HCT116 (cell line): ENCODE results near the gene MBD5. TPM values are rescaled to one million over a fixed set of nuclear protein-coding genes. Genes with fewer than 3 reads are reported as not detected.

Experiments used
- ATAC-seq: fragments of 200-7000 bp; cut with Tn5 transposase; 2 replicates; pipeline ENCODE4 v1.9.1; 2020; ENCODE audit warnings: mild to moderate bottlenecking, moderate library complexity
- BruUV-seq: library from RNA; stranded (reverse); fragments of 400-500 nt; replicated peaks from 2 replicates; lab custom pipeline; 2021; lab: Mats Ljungman, UMichigan
- CTCF ChIA-PET: fragments of 300-600 bp; sonication (Branson Sonifier 250); formaldehyde crosslinking; loops from one replicate; lab custom pipeline; 2021; ENCODE audit warnings: antibody characterized with exemption; lab: Charles Lee
- POLR2A ChIA-PET: fragments of 300-600, 350-600 bp; sonication (Branson Sonifier 250); formaldehyde crosslinking; loops from one replicate; lab custom pipeline; 2021; ENCODE audit warnings: antibody characterized with exemption; lab: Charles Lee
- RAD21 ChIA-PET, 2 experiments: fragments of 300-600 bp; sonication (Branson Sonifier 250); formaldehyde crosslinking; loops; one replicate each; lab custom pipeline; 2023; ENCODE audit warnings: low total read pairs in 2 of 2; ENCODE audit not compliant: uncharacterized antibody in 2 of 2, unreplicated experiment in 2 of 2, low non-redundant PET in 1 of 2; lab: Charles Lee
- DNase-seq: peaks from one replicate; pipeline ENCODE4 v3.0.0-alpha.2; 2010; ENCODE audit warnings: low read depth, low spot score
- H2AFZ ChIP-seq: fragments of 200-600 bp; shearing (Covaris generic), sonication (generic); 2 replicates; pipeline ENCODE4 v1.6.1; 2017; ENCODE audit warnings: low read depth, mixed run types, mixed read lengths, antibody characterized with exemption, low read length; ENCODE audit not compliant: poor library complexity, severe bottlenecking
- H3K27ac ChIP-seq: 2 replicates; pipeline ENCODE4 v1.5.1; 2012; ENCODE audit warnings: low read depth, low read length
- H3K27me3 ChIP-seq: fragments of 200-600 bp; sonication (generic); 2 replicates; pipeline ENCODE4 v1.6.1; 2016; ENCODE audit warnings: mixed run types, low read length, mixed read lengths; ENCODE audit not compliant: insufficient read depth
- H3K36me3 ChIP-seq, 2 experiments: fragments of 200-500 bp in 1 of 2; fragments of 200-600 bp in 1 of 2; sonication (Bioruptor generic) in 1 of 2; sonication (generic) in 1 of 2; 2 replicates each; pipeline versions ENCODE4 v1.5.1 to v1.6.1; 2014 to 2016; ENCODE audit warnings: low read length in 2 of 2, inconsistent platforms in 1 of 2, mixed read lengths in 1 of 2, mixed run types in 1 of 2; ENCODE audit not compliant: insufficient read depth in 2 of 2, control insufficient read depth in 1 of 2
- H3K4me1 ChIP-seq, 2 experiments: fragments of 200-600 bp in 1 of 2; sonication (generic) in 1 of 2; 2 replicates each; pipeline versions ENCODE4 v1.5.1 to v1.6.1; 2012 to 2017; ENCODE audit warnings: low read length in 2 of 2, inconsistent platforms in 1 of 2, mild to moderate bottlenecking in 1 of 2, mixed read lengths in 1 of 2, mixed run types in 1 of 2, moderate library complexity in 1 of 2; ENCODE audit not compliant: insufficient read depth in 2 of 2, control insufficient read depth in 1 of 2
- H3K4me2 ChIP-seq: fragments of 200-600 bp; sonication (generic); 2 replicates; pipeline ENCODE4 v1.6.1; 2017; ENCODE audit warnings: mixed run types, low read length, mixed read lengths
- H3K4me3 ChIP-seq, 2 experiments: fragments of 200-600 bp in 1 of 2; sonication (generic) in 1 of 2; replicated peaks in 1 of 2; 2 replicates each; pipeline ENCODE4 v1.5.1; 2011 to 2016; ENCODE audit warnings: low read length in 2 of 2, control low read depth in 1 of 2, low read depth in 1 of 2, mild to moderate bottlenecking in 1 of 2, mixed read lengths in 1 of 2, mixed run types in 1 of 2
- H3K79me2 ChIP-seq: fragments of 200-600 bp; sonication (generic); 2 replicates; pipeline ENCODE4 v1.6.1; 2017; ENCODE audit warnings: mild to moderate bottlenecking, mixed run types, low read length, moderate library complexity, mixed read lengths; ENCODE audit not compliant: insufficient read depth
- H3K9ac ChIP-seq: fragments of 200-600 bp; sonication (generic); 2 replicates; pipeline ENCODE4 v1.6.1; 2016; ENCODE audit warnings: low read length, mixed read lengths
- H3K9me2 ChIP-seq: fragments of 200-600 bp; sonication (generic), shearing (Covaris generic); 2 replicates; pipeline ENCODE4 v1.6.1; 2017; ENCODE audit warnings: mixed run types, mild to moderate bottlenecking, moderate library complexity; ENCODE audit not compliant: insufficient read depth
- H3K9me3 ChIP-seq, 2 experiments: fragments of 200-500 bp in 1 of 2; fragments of 200-600 bp in 1 of 2; sonication (Bioruptor generic) in 1 of 2; sonication (generic) in 1 of 2; 2 replicates each; pipeline ENCODE4 v1.6.1; 2014 to 2017; ENCODE audit warnings: low read length in 2 of 2, mixed read lengths in 2 of 2, inconsistent platforms in 1 of 2, low read depth in 1 of 2, mild to moderate bottlenecking in 1 of 2, mixed run types in 1 of 2, moderate library complexity in 1 of 2; ENCODE audit not compliant: control insufficient read depth in 1 of 2, insufficient read depth in 1 of 2
- H4K20me1 ChIP-seq: fragments of 200-600 bp; sonication (generic), shearing (Covaris generic); 2 replicates; pipeline ENCODE4 v1.6.1; 2017; ENCODE audit warnings: mixed run types, mild to moderate bottlenecking, moderate library complexity; ENCODE audit not compliant: insufficient read depth
- CEBPB ChIP-seq: IDR thresholded peaks from 2 replicates; pipeline ENCODE4 v1.6.1; 2012; ENCODE audit warnings: low read depth
- EZH2phosphoT487 ChIP-seq: fragments of 200-600 bp; IDR thresholded peaks from 2 replicates; pipeline ENCODE4 v1.6.1; 2018; ENCODE audit warnings: antibody characterized with exemption, borderline replicate concordance
- SIN3A ChIP-seq: IDR thresholded peaks from 2 replicates; pipeline ENCODE4 v1.6.1; 2012; ENCODE audit warnings: low read depth
- SRF ChIP-seq: IDR thresholded peaks from 2 replicates; pipeline ENCODE4 v1.6.1; 2012; ENCODE audit warnings: low read depth
- YY1 ChIP-seq: IDR thresholded peaks from 2 replicates; pipeline ENCODE4 v1.6.1; 2011; ENCODE audit warnings: low read length, low read depth, moderate library complexity, mild to moderate bottlenecking; ENCODE audit not compliant: insufficient replicate concordance; ENCODE audit errors: extremely low read depth
- ZBTB33 ChIP-seq: IDR thresholded peaks from 2 replicates; pipeline ENCODE4 v1.6.1; 2011; ENCODE audit warnings: mild to moderate bottlenecking, low read length, moderate library complexity; ENCODE audit not compliant: insufficient replicate concordance; ENCODE audit errors: extremely low read depth
- intact Hi-C: fragments of 100-400 bp; cut with micrococcal nuclease; formaldehyde crosslinking; loops from 2 replicates; pipeline ENCODE4 v1.10.0; 2022
- total RNA-seq: library from RNA; stranded (reverse); gene quantifications from one replicate; pipeline ENCODE4 v1.2.1, GENCODE V29; 2021; ENCODE audit not compliant: unreplicated experiment

The MBD5 gene
- total RNA-seq, 1 experiment from 2014 or later: 20.5 TPM

GRCh38 chr2:148162871-148163270 is 142.0 kb downstream of the MBD5 start (continued):
- no peak for TF ChIP-seq ZBTB33

- no peak for ATAC-seq
- H3K9ac ChIP-seq: no peak overlapping the region
- no peak for TF ChIP-seq SRF
- no peak for TF ChIP-seq CEBPB
- no peak for TF ChIP-seq YY1
- TF ChIP-seq SIN3A: no peak
- no peak for TF ChIP-seq EZH2phosphoT487
- H3K9me3 ChIP-seq: no peaks in the 10 kb centered on the region
- POLR2A ChIA-PET: no interaction called here
- no peaks in the 10 kb centered on the region for H3K79me2 ChIP-seq
- H3K27me3 ChIP-seq: no peaks in the 10 kb centered on the region
- no TSS peak for BruUV-seq
- no peaks in the 10 kb centered on the region for H3K36me3 ChIP-seq
- H3K4me1 ChIP-seq: no peaks in the 10 kb centered on the region
- H3K4me3 ChIP-seq: no peak overlapping the region
- H3K9me2 ChIP-seq: no peaks in the 10 kb centered on the region
- no peak overlapping the region for H3K27ac ChIP-seq
- CTCF ChIA-PET: no interaction called here
- intact Hi-C loops: no loop called here
- RAD21 ChIA-PET: no interaction called here
- H4K20me1 ChIP-seq: no peaks in the 10 kb centered on the region
- H3K4me2 ChIP-seq: no peak overlapping the region
- no peak for DNase-seq
- H2AFZ ChIP-seq: no peak overlapping the region
These were observed 145.1 kb downstream of the MBD5 start for GRCh38 chr2:148165975-148166374.
